T-helper 22 cell (primary cell): ENCODE measurements around the gene C3.

Source experiments
- DNase-seq: peaks from one replicate; pipeline ENCODE4 v3.0.0-alpha.2; 2020; ENCODE audit warnings: low read depth

C3 gene

GRCh38 chr19:6744381-6745301 lies 24.2 kb upstream of the C3 start:
- no peak for DNase-seq

DNA sequence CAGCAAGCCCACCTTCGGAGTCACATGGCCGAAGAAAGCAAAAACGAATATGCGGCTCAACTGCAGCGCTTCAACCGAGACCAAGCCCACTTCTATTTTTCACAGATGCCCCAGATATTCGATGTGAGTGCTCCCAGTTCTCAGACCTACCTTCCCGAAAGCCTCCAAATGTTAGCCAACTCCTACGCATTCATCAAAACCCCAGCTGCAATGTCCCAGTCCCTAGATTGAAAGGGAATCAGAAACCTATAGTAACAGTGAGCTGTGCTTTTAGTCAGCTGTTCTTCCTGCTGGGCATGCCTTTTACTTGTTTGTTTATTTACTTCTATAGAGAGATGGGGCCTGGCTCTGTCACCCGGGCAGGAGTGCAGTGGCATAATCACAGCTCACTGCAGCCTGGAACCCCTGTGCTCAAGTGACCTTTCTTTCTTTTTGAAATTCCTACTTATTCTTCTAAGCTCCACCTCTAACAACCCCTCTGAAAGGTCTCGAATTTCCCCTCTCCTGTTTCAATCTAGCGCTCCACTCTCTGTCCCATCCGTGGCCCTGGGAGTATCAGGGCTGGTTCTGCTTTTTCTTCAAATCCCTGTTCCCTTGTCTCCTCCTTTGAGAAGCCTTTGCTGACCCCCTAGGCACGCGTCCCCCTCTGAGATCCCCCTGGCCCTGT lies 23.4 kb upstream of the C3 start:
- no peak for DNase-seq

- no peak for DNase-seq
These were observed 22.6 kb upstream of the C3 start for GRCh38 chr19:6743066-6743465.

GRCh38 chr19:6740589-6741343 lies 20.3 kb upstream of the C3 start:
- no peak for DNase-seq

- no peak for DNase-seq
These were observed 19.6 kb upstream of the C3 start for GRCh38 chr19:6739883-6740588.

GRCh38 chr19:6739390-6739882 lies 19.0 kb upstream of the C3 start, which contains the start of gene TRIP10:
TSS of gene TRIP10 (plus strand) at chr19:6739680. CDS start at chr19:6739762, 82 bp downstream.
- peak; percentile 74 for DNase-seq

GRCh38 chr19:6738787-6739389 lies 18.4 kb upstream of the C3 start:
- no peak for DNase-seq

- peak; percentile 56 for DNase-seq
These were observed 17.7 kb upstream of the C3 start for GRCh38 chr19:6737873-6738786.

- DNase-seq, result peak; percentile 100
These were observed 16.9 kb upstream of the C3 start, which contains the start of gene GPR108 for GRCh38 chr19:6737284-6737872. TSS of gene GPR108 (minus strand) at chr19:6737580. CDS start at chr19:6737576, 4 bp downstream.

DNA sequence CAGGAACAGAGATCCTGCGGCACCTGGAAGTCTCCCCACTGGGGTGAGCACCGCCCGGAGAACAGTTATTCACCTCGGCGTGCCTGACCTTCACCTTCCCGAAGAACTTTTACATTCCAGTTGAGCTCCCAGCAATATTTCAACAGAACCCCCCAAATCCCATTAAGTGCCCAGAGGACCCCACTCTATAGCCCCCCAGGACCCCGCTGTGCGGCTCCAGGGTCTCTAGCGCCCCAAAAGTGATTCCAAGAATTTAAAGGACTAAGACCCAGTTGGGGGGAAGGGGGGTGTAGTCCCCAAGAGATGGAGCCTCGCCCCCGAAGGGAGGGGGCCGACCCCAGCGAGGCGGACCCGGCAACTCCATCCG lies 16.4 kb upstream of the C3 start:
- DNase-seq, result no peak

GRCh38 chr19:6736169-6736916 lies 15.9 kb upstream of the C3 start:
- DNase-seq, result peak; percentile 47

GRCh38 chr19:6735181-6735911 lies 14.9 kb upstream of the C3 start:
- DNase-seq, result no peak

GRCh38 chr19:6734096-6734696 lies 13.7 kb upstream of the C3 start:
- DNase-seq, result no peak

DNA sequence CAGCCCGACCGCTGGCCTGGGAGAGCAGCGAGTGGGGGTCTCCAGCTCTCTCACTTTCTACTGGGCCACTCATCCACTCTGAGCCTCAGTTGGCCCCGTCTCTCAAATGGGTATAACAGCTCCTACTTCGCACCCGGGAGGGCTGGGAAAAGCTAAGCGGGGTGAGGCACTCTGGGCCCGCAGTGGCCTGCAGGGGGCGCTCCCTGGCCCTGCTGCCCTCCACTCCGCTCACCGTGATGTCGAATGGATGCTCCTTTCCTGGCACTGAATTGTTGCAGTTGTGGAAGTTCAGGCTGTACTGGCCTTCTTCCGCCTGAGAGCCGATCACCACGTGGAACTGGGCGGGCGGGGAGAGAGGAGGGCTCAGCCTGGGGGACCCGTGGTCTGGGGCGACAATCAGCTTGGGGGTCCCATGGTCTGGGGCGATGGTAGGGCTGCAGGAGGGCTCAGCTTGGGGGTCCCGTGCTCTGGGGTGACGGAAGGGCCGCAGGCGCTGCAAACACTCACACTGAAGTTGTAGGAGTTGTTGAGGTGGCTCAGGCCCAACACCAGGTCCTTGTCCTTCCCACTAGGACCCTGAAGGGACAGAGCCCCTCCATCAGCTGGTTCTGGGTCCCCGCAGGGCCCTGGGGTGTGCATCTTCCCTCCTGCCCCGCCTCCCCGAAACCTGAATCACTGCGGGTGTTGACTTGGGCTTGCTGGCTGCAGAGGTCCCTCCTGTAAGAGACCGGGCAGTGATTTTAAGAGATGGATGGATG lies 13.1 kb upstream of the C3 start:
- no peak for DNase-seq

DNA sequence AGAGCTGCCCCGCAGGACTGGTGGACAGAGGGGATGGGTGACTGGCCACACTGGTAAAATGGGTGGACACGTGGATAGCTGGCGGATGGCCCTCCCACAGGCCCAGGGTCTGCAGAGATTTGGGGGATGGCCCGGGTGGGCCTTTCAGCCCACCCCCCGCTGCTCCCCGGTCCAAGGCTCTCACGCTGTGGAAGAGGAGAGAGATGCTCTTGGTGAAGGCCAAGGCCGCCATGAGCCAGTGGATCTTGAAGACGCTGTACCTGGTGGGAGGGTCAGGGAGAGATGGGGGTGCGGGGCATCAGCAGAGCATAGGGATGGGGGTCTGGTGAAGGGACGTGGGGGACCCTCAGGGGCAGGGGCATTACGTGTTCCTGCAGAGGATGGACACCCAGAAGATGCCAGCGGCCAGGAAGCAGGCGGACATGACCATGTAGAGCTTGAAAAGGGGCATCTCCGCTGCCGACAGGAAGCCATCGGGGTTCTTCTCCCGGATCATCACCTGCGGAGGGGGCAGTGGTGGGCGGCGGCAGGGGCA lies 12.4 kb upstream of the C3 start:
- DNase-seq, result no peak

GRCh38 chr19:6731822-6732221 lies 11.4 kb upstream of the C3 start:
- DNase-seq, result no peak
